Kidney (tissue), 14 donors: ENCODE data around the gene TMEM235. TPM values are rescaled to one million over a fixed set of nuclear protein-coding genes. Genes with fewer than 3 reads are reported as not detected.

Experiments
- DNase-seq, 5 donors: peaks; one replicate each; pipeline ENCODE4 v3.0.0-alpha.2; 2013 to 2020
- FAIRE-seq: peaks from 2 replicates; lab custom pipeline; 2012; peaks lifted over from hg19 to GRCh38; lab: Jason Lieb, UNC
- H3K27ac ChIP-seq, 2 donors: one replicate each; pipeline ENCODE4 v1.7.0; 2013; ENCODE audit warnings: low read depth in 2 of 2, low read length in 2 of 2, inconsistent platforms in 1 of 2
- H3K27me3 ChIP-seq: one replicate; pipeline ENCODE4 v1.7.1; 2013; ENCODE audit warnings: low read length, inconsistent platforms; ENCODE audit not compliant: control insufficient read depth, insufficient read depth
- H3K36me3 ChIP-seq, 3 donors: one replicate each; pipeline versions ENCODE4 v1.7.0 to v1.7.1; 2013; ENCODE audit warnings: low read length in 3 of 3, control low read depth in 1 of 3, inconsistent platforms in 1 of 3; ENCODE audit not compliant: insufficient read depth in 3 of 3, control insufficient read depth in 2 of 3
- H3K4me1 ChIP-seq, 3 donors: one replicate each; pipeline versions ENCODE4 v1.7.0 to v1.7.1; 2013; ENCODE audit warnings: low read length in 3 of 3, inconsistent platforms in 1 of 3, low read depth in 1 of 3; ENCODE audit not compliant: control insufficient read depth in 2 of 3, insufficient read depth in 2 of 3
- H3K4me3 ChIP-seq, 3 donors: one replicate each; pipeline versions ENCODE4 v1.7.0 to v1.8.1; 2013; ENCODE audit warnings: low read length in 3 of 3, control low read depth in 1 of 3, inconsistent platforms in 1 of 3
- H3K9ac ChIP-seq, 3 donors: one replicate each; pipeline versions ENCODE4 v1.7.0 to v1.7.1; 2013; ENCODE audit warnings: low read length in 3 of 3, control low read depth in 1 of 3, inconsistent platforms in 1 of 3
- H3K9me3 ChIP-seq, 3 donors: one replicate each; pipeline versions ENCODE4 v1.7.0 to v1.7.1; 2013; ENCODE audit warnings: low read length in 3 of 3, control low read depth in 1 of 3, inconsistent platforms in 1 of 3; ENCODE audit not compliant: control insufficient read depth in 2 of 3, insufficient read depth in 1 of 3
- CTCF ChIP-seq: IDR thresholded peaks from 3 replicates; pipeline ENCODE4 v1.5.1; 2012; ENCODE audit warnings: mild to moderate bottlenecking, moderate library complexity, borderline replicate concordance; ENCODE audit not compliant: insufficient read depth; ENCODE audit errors: extremely low read depth
- intact Hi-C: fragments of 100-400 bp; cut with DNase I; formaldehyde crosslinking; loops from one replicate; pipeline ENCODE4 v1.11.1; 2022
- polyA plus RNA-seq: library from polyadenylated mRNA; stranded (reverse); fragments of 350-450 nt; fragmentation: Illumina TruSeq; extraction: RNeasy Lipid Tissue Mini Kit (QIAGEN cat#74804); gene quantifications from one replicate; pipeline ENCODE4 v1.2.3, GENCODE V29; 2014; ENCODE audit warnings: low read depth, low replicate concordance; ENCODE audit not compliant: insufficient read depth
- total RNA-seq: library from RNA; stranded (reverse); fragmentation: NEBNext Ultra II Directional; extraction: Animal tissue kit (Norgen Biotek cat#: 25700); gene quantifications from one replicate; pipeline ENCODE4 v1.2.1, GENCODE V29; 2021
- donor health status: control.
- donor health status: control.
- donor health status: control.
- donor health status: control.
- donor health status: control.
- donor health status: DM: yes; HTN: yes; CAD: no.
- donor health status: Normal renal cell carcinoma (clear cell type).

The TMEM235 gene
- total and polyA plus RNA-seq, 2 donors from 2014 or later, result not detected

- H3K4me1 ChIP-seq, result peaks cover 0 to 10% (median 7%) of the 10 kb centered on the region in 3 donors
- no peak for FAIRE-seq
- H3K36me3 ChIP-seq, result no peaks in the 10 kb centered on the region
- DNase-seq, result no peak
- no peak overlapping the region for H3K4me3 ChIP-seq
- no peaks in the 10 kb centered on the region for H3K27me3 ChIP-seq
- H3K9ac ChIP-seq, result no peak overlapping the region
- no peak overlapping the region for H3K27ac ChIP-seq
- intact Hi-C loops, result no loop called here
- TF ChIP-seq CTCF, result no peak
- H3K9me3 ChIP-seq, result no peaks in the 10 kb centered on the region
These were observed 33.7 kb downstream of the TMEM235 start for GRCh38 chr17:78265121-78265520.

GRCh38 chr17:78266231-78266631 is 34.8 kb downstream of the TMEM235 start:
- FAIRE-seq, result no peak
- DNase-seq, result no peak
- no peak overlapping the region for H3K4me3 ChIP-seq
- intact Hi-C loops, result no loop called here
- no peak overlapping the region for H3K27ac ChIP-seq
- TF ChIP-seq CTCF, result no peak
- no peaks in the 10 kb centered on the region for H3K27me3 ChIP-seq
- H3K9ac ChIP-seq, result no peak overlapping the region
- no peaks in the 10 kb centered on the region for H3K9me3 ChIP-seq
- peaks cover 0 to 10% (median 7%) of the 10 kb centered on the region in 3 donors for H3K4me1 ChIP-seq
- H3K36me3 ChIP-seq, result no peaks in the 10 kb centered on the region

GRCh38 chr17:78266771-78267170 is 35.3 kb downstream of the TMEM235 start:
- H3K27ac ChIP-seq, result no peak overlapping the region
- H3K4me3 ChIP-seq, result no peak overlapping the region
- H3K4me1 ChIP-seq, result peaks cover 0 to 10% (median 7%) of the 10 kb centered on the region in 3 donors
- H3K9ac ChIP-seq, result no peak overlapping the region
- no peaks in the 10 kb centered on the region for H3K27me3 ChIP-seq
- FAIRE-seq, result no peak
- DNase-seq, result no peak
- intact Hi-C loops, result no loop called here
- no peaks in the 10 kb centered on the region for H3K36me3 ChIP-seq
- H3K9me3 ChIP-seq, result no peaks in the 10 kb centered on the region
- TF ChIP-seq CTCF, result no peak
